K562 (cell line): ENCODE measurements around the gene DYSF.

ENCODE experiments used
- CHD4 ChIP-seq: fragments of 200-600 bp; sonication (generic); IDR thresholded peaks from 3 replicates; pipeline ENCODE4 v1.6.1; 2012; ENCODE audit warnings: low read depth, mild to moderate bottlenecking, mixed read lengths, low read length, inconsistent platforms; ENCODE audit not compliant: insufficient read depth, insufficient replicate concordance, poor library complexity, severe bottlenecking
- ESRRA ChIP-seq: fragments of 450-650 bp; IDR thresholded peaks from 2 replicates; pipeline ENCODE4 v1.6.1; 2014; ENCODE audit warnings: low read depth, mild to moderate bottlenecking, moderate library complexity, borderline replicate concordance
- KHSRP ChIP-seq: fragments of 450-650 bp; IDR thresholded peaks from 2 replicates; pipeline ENCODE4 v1.6.1; 2017
- RBBP5 ChIP-seq: fragments of 200-600 bp; sonication (generic); IDR thresholded peaks from 2 replicates; pipeline ENCODE4 v1.6.1; 2012; ENCODE audit warnings: borderline replicate concordance, mild to moderate bottlenecking, low read length, control low read depth, inconsistent platforms; ENCODE audit not compliant: insufficient read depth, poor library complexity, severe bottlenecking
- SIX5 ChIP-seq, 2 experiments: IDR thresholded peaks; 2 replicates each; pipeline ENCODE4 v1.6.1; 2011; ENCODE audit warnings: low read length in 2 of 2, borderline replicate concordance in 1 of 2, low read depth in 1 of 2, mild to moderate bottlenecking in 1 of 2, moderate library complexity in 1 of 2; ENCODE audit not compliant: insufficient read depth in 1 of 2
- SP2 ChIP-seq: IDR thresholded peaks from 2 replicates; pipeline ENCODE4 v1.6.1; 2011; ENCODE audit warnings: mild to moderate bottlenecking, low read depth, low read length, moderate library complexity; ENCODE audit not compliant: poor library complexity, severe bottlenecking; ENCODE audit errors: extremely low read depth
- TF ChIP-seq, protein P1 (sequence below), 3 experiments: IDR thresholded peaks in 2 of 3; conservative IDR thresholded peaks in 1 of 3; 2 replicates each; pipeline ENCODE4 v1.5.1; 2011 to 2012; ENCODE audit warnings: low read length in 3 of 3, mild to moderate bottlenecking in 3 of 3, control low read depth in 2 of 3, improper control_type of control experiment in 1 of 3, inconsistent platforms in 1 of 3, low read depth in 1 of 3, mixed read lengths in 1 of 3, moderate library complexity in 1 of 3; ENCODE audit not compliant: insufficient read depth in 2 of 3

DNA sequence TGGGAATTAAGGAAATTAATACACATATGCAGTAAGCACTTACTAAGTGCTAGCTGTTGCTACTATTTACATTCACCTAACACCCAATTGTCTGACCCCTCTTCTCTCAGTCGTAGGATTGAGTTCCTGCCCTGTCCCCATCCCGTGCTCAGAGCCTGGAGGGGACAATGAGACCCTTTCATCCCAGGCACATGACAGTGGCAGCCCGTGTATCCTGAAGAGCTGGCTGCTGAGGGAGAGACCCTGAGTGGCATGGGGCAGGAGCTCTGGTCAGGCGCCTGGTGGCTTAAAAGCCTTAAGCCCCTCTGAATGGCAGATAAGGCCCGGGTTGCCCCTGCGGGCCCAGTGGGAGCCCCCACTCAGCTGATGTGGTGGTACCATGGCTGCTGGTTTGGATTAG, 99.0 kb downstream of the DYSF start:
- TF ChIP-seq CHD4 (no peak), SIX5 (IDR thresholded peaks at IDR 0.05; ENCODE audit: borderline replicate concordance in 1 of 2, insufficient read depth in 1 of 2, low read depth in 1 of 2, low read length in 2 of 2) (no peak), SP2 (no peak), RBBP5 (no peak), ESRRA (no peak), KHSRP (no peak)
- TF ChIP-seq, protein P1, sequence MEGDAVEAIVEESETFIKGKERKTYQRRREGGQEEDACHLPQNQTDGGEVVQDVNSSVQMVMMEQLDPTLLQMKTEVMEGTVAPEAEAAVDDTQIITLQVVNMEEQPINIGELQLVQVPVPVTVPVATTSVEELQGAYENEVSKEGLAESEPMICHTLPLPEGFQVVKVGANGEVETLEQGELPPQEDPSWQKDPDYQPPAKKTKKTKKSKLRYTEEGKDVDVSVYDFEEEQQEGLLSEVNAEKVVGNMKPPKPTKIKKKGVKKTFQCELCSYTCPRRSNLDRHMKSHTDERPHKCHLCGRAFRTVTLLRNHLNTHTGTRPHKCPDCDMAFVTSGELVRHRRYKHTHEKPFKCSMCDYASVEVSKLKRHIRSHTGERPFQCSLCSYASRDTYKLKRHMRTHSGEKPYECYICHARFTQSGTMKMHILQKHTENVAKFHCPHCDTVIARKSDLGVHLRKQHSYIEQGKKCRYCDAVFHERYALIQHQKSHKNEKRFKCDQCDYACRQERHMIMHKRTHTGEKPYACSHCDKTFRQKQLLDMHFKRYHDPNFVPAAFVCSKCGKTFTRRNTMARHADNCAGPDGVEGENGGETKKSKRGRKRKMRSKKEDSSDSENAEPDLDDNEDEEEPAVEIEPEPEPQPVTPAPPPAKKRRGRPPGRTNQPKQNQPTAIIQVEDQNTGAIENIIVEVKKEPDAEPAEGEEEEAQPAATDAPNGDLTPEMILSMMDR (IDR thresholded peaks at IDR 0.05 in 2 of 3, conservative IDR thresholded peaks at IDR 0.05 in 1 of 3; ENCODE audit: insufficient read depth in 2 of 3, low read depth in 1 of 3, low read length in 3 of 3): no peak
